Osteoblast (primary cell): ENCODE results near the gene PACRGL. TPM values are rescaled to one million over a fixed set of nuclear protein-coding genes. Genes with fewer than 3 reads are reported as not detected.
A peak's percentile ranks its signal among the peaks of the same experiment; 100 is the strongest.

Experiments used
- DNase-seq: peaks from one replicate; pipeline ENCODE4 v3.0.0; 2011; ENCODE audit warnings: low spot score, mixed read lengths; ENCODE audit not compliant: insufficient read length; ENCODE audit errors: missing footprints
- H2AFZ ChIP-seq: 2 replicates; pipeline ENCODE4 v1.6.0; 2011; ENCODE audit warnings: mild to moderate bottlenecking, low read length
- H3K27ac ChIP-seq: 2 replicates; pipeline ENCODE4 v1.5.1; 2011; ENCODE audit warnings: mild to moderate bottlenecking, low read depth, low read length, moderate library complexity
- H3K27me3 ChIP-seq: 2 replicates; pipeline ENCODE4 v1.6.0; 2012; ENCODE audit warnings: mild to moderate bottlenecking, control low read depth, inconsistent platforms, low read length, moderate library complexity; ENCODE audit not compliant: insufficient read depth
- H3K36me3 ChIP-seq: 2 replicates; pipeline ENCODE4 v1.5.1; 2011; ENCODE audit warnings: mild to moderate bottlenecking, low read length, control low read depth, moderate library complexity; ENCODE audit not compliant: insufficient read depth
- H3K4me1 ChIP-seq: 2 replicates; pipeline ENCODE4 v1.5.1; 2011; ENCODE audit warnings: mild to moderate bottlenecking, low read length, control low read depth, moderate library complexity; ENCODE audit not compliant: insufficient read depth
- H3K4me2 ChIP-seq: 2 replicates; pipeline ENCODE4 v1.6.0; 2011; ENCODE audit warnings: mild to moderate bottlenecking, low read length; ENCODE audit not compliant: insufficient read depth
- H3K4me3 ChIP-seq: fragments of 200-600 bp; sonication (generic); 3 replicates; pipeline ENCODE4 v1.5.1; 2012; ENCODE audit warnings: mild to moderate bottlenecking, low read length, inconsistent platforms; ENCODE audit not compliant: insufficient read depth
- H3K79me2 ChIP-seq: 2 replicates; pipeline ENCODE4 v1.6.0; 2012; ENCODE audit warnings: mild to moderate bottlenecking, low read length, control low read depth, inconsistent platforms; ENCODE audit not compliant: insufficient read depth
- H3K9me3 ChIP-seq: 2 replicates; pipeline ENCODE4 v1.5.1; 2011; ENCODE audit warnings: low read depth, low read length, control low read depth
- H4K20me1 ChIP-seq: 2 replicates; pipeline ENCODE4 v1.6.0; 2012; ENCODE audit warnings: mild to moderate bottlenecking, low read length, control low read depth; ENCODE audit not compliant: insufficient read depth
- total RNA-seq: library from RNA; depleted of rRNA; stranded (reverse); fragments of >200 nt; gene quantifications from 2 replicates; pipeline ENCODE4 v1.2.3, GENCODE V29; 2012
- TF ChIP-seq, protein P1 (sequence below): IDR thresholded peaks from 2 replicates; pipeline ENCODE4 v1.5.1; 2011; ENCODE audit warnings: mild to moderate bottlenecking, low read depth, low read length, moderate library complexity; ENCODE audit errors: extremely low read depth

Gene PACRGL
- total RNA-seq, 1 donor: 27.5 TPM

DNA sequence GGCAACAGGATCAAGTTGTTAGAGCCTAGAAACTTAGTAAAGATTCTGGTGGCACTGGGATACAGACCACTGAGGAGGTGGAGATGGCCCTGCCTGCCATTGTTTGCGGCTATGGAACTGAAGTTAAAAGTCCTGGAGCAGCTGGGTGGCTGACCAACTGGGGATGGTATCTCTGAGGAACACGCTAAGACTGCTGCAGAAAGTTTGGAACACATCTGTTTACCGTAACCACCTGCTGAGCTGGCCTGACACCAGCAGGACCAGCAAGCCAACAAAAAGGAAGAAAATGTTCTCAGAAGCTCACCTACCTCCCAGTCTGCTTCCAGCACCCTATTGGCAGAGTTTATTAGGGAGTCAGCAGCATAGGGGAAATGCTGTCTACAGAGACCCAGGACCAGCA is 17.4 kb upstream of the PACRGL start:
- Histone ChIP-seq H4K20me1 (no peaks in the 10 kb centered on the region), H3K27ac (no peak overlapping the region), H3K4me1 (peaks cover 10% of the 10 kb centered on the region), H3K4me3 (no peak overlapping the region), H3K36me3 (no peaks in the 10 kb centered on the region), H3K79me2 (no peaks in the 10 kb centered on the region), H3K27me3 (peaks cover 3% of the 10 kb centered on the region), H3K9me3 (no peaks in the 10 kb centered on the region), H3K4me2 (no peak overlapping the region), H2AFZ (no peak overlapping the region)
- TF ChIP-seq, protein P1, sequence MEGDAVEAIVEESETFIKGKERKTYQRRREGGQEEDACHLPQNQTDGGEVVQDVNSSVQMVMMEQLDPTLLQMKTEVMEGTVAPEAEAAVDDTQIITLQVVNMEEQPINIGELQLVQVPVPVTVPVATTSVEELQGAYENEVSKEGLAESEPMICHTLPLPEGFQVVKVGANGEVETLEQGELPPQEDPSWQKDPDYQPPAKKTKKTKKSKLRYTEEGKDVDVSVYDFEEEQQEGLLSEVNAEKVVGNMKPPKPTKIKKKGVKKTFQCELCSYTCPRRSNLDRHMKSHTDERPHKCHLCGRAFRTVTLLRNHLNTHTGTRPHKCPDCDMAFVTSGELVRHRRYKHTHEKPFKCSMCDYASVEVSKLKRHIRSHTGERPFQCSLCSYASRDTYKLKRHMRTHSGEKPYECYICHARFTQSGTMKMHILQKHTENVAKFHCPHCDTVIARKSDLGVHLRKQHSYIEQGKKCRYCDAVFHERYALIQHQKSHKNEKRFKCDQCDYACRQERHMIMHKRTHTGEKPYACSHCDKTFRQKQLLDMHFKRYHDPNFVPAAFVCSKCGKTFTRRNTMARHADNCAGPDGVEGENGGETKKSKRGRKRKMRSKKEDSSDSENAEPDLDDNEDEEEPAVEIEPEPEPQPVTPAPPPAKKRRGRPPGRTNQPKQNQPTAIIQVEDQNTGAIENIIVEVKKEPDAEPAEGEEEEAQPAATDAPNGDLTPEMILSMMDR: no peak
- no peak for DNase-seq

DNA sequence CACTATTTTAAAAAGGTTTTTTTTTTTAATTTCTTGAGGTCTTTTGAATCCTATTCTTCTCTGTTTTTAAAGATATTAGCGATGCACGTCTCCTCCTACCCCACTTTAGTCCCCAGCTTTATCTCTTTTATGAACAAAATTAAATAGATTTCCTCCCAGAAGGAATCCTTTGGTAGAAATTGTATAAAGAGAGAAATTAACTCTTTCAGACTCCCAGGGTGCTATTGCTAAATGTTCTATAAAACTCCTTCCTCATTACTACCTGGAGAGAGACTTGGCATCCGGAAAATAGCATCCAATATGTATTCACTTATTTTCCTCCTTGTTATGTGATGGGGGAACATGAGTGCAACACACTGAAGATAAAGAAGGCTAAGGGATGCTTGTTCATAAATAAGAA is 16.5 kb upstream of the PACRGL start:
- peaks cover 3% of the 10 kb centered on the region for H3K27me3 ChIP-seq

DNA sequence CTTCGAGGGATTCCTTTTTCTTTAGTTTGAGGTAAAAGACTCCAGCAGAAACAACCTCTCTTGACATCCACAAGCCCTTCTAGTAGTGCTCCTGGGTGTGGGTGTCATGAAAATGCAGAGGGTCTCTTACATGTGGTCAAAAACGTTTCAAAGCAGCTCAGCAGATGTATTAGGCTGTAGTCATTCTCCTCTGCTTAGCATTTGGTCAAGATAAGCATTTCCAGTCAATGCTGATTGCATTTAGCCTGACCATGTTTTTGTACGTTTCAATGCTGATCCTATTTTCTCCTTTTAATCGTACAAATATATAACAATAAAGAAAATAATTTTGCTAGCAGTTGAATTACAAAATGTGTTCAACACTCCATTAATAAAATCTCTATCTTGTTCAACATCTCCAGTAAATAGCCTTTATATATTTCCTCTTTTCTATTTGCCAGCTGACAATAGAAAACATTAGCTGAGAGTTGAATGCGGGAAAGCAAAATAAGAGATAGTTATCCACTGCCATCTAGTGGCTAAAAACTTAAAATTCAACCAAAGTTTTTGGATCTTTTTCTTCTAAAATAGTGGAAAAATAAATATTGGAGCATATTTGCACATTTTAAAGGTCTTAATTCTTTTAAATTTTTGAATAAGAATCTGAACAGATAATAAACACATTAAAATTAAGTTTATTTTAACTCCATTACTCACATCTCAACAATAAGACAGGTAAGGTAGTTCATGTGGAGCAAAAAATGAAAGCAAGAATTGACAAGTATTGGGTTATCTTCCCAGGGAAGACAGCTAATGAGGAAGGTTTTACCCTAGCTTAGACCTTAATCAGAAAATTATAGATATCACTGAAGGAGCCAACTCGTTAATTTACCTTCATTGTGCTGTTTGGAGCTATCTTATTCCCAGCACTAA is 15.2 kb upstream of the PACRGL start:
- Histone ChIP-seq H3K4me1 (peaks cover 9% of the 10 kb centered on the region), H3K4me3 (no peak overlapping the region), H3K9me3 (no peaks in the 10 kb centered on the region), H4K20me1 (no peaks in the 10 kb centered on the region), H3K36me3 (no peaks in the 10 kb centered on the region), H3K27ac (no peak overlapping the region), H3K4me2 (no peak overlapping the region), H3K27me3 (peaks cover 3% of the 10 kb centered on the region), H3K79me2 (no peaks in the 10 kb centered on the region), H2AFZ (no peak overlapping the region)
- TF ChIP-seq, protein P1: peak; percentile 58
- no peak for DNase-seq

More for the DNA sequence above, 16.5 kb upstream of the PACRGL start:
- Histone ChIP-seq H3K27ac (no peak overlapping the region), H3K4me1 (peaks cover 13% of the 10 kb centered on the region), H3K4me3 (no peak overlapping the region), H3K79me2 (no peaks in the 10 kb centered on the region), H4K20me1 (no peaks in the 10 kb centered on the region), H3K36me3 (no peaks in the 10 kb centered on the region), H2AFZ (no peak overlapping the region), H3K4me2 (no peak overlapping the region), H3K9me3 (no peaks in the 10 kb centered on the region)
- TF ChIP-seq, protein P1: no peak
- DNase-seq: no peak

DNA sequence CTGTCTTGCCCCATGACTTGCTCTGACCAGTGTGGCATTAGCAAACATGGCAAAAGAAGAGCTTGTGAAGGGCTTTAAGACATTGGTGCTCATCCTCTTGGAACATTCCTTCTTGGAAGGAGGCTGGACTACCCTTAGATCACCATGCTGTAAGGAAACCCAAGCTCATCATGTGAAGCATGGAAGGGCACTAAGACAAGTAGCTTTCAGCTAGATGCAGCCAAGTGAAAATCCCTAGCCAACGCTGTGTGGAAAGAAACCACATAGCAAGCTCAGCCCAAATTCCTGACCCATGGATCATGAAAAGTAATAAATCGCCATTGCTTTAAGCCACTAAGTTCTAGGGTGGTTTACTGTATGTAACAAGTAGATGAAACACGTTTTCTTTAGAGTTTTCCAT is 12.4 kb upstream of the PACRGL start:
- TF ChIP-seq, protein P1: no peak
- peaks cover 3% of the 10 kb centered on the region for H3K27me3 ChIP-seq
- H3K27ac ChIP-seq: no peak overlapping the region
- H3K4me3 ChIP-seq: no peak overlapping the region
- H3K9me3 ChIP-seq: no peaks in the 10 kb centered on the region
- H3K4me1 ChIP-seq: peaks cover 3% of the 10 kb centered on the region
- H4K20me1 ChIP-seq: no peaks in the 10 kb centered on the region
- peak overlapping the region; percentile 50 for H3K4me2 ChIP-seq
- H3K36me3 ChIP-seq: no peaks in the 10 kb centered on the region
- DNase-seq: peak; percentile 76
- no peaks in the 10 kb centered on the region for H3K79me2 ChIP-seq
- H2AFZ ChIP-seq: peak overlapping the region; percentile 16
